ENCODE data around the gene ACTN4.
"Not testable (repeated sequence)": the region's sequence is repeated elsewhere in the genome, so short reads cannot be mapped to it uniquely, and the experiment has no call there.

The ACTN4 gene

GRCh38 chr19:38770228-38770948 lies 122.9 kb downstream of the ACTN4 start:
- DNase-seq (ENCODE audit: low read depth): not testable (repeated sequence)

GRCh38 chr19:38770949-38771275 lies 123.5 kb downstream of the ACTN4 start:
- DNase-seq (ENCODE audit: low read depth): not testable (repeated sequence)

GRCh38 chr19:38771569-38771968 lies 124.1 kb downstream of the ACTN4 start:
- DNase-seq (ENCODE audit: low read depth): not testable (repeated sequence)

- DNase-seq (ENCODE audit: low read depth): no peak
Observed at GRCh38 chr19:38773469-38774177, 126.2 kb downstream of the ACTN4 start, which contains the start of gene LGALS7. Gene LGALS7 (minus strand): TSS chr19:38773517. CDS start chr19:38773492, 25 bp downstream.

- no peak for DNase-seq (ENCODE audit: low read depth)
Observed at GRCh38 chr19:38774181-38774950, 126.9 kb downstream of the ACTN4 start.

- no peak for DNase-seq (ENCODE audit: low read depth)
Observed at GRCh38 chr19:38778733-38779132, 131.3 kb downstream of the ACTN4 start.

- no peak for DNase-seq (ENCODE audit: low read depth)
Observed at GRCh38 chr19:38780443-38780842, 133.0 kb downstream of the ACTN4 start.

GRCh38 chr19:38781058-38781457 lies 133.6 kb downstream of the ACTN4 start:
- no peak for DNase-seq (ENCODE audit: low read depth)

Measured in stimulated activated CD8-positive, alpha-beta memory T cell treated with anti-CD3 and anti-CD28 coated beads, Interleukin-12 subunit alpha, Interleukin-12 subunit beta, amount 100 ng/mL, for 4 hours (primary cell).